22Rv1 (cell line): ENCODE data around the gene LDLRAD4.

Experiments used
- ZFX ChIP-seq: fragments of 450-650 bp; IDR thresholded peaks from 2 replicates; pipeline ENCODE4 v1.6.1; 2017; ENCODE audit warnings: antibody characterized with exemption, borderline replicate concordance
- TF ChIP-seq, protein P1 (sequence below): fragments of 450-650 bp; IDR thresholded peaks from 2 replicates; pipeline ENCODE4 v1.5.1; 2017; ENCODE audit warnings: mild to moderate bottlenecking

DNA sequence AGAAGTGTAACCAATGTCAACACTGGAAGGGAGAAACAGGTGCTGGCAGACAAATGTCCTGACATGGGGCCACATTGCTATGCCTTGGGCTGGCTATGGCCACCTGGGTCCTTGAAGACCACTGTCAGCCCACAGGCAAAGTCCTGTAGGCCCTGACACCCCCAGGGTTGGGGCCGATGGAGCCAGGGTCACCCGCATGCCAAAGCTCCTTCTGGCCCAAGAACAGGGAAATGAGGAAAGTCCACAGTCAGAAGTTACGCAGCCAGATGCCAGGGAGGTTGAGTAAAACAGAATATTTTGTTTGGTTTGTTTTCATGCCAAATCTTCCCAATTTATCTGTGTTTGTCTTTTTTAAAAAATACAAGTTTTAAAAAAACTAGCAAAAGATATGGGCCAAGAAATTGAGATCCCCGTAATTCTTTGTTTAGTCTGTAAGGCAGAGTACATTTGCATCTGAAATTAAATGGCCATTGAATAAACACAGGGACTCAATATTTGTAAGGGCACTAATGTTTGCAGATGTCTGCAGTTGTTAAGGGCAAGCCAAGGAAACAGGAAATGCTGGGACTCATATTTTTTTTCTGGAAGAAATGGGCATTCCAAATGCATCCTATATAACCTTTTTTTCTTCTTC lies 321.4 kb downstream of the LDLRAD4 start:
- TF ChIP-seq, protein P1, sequence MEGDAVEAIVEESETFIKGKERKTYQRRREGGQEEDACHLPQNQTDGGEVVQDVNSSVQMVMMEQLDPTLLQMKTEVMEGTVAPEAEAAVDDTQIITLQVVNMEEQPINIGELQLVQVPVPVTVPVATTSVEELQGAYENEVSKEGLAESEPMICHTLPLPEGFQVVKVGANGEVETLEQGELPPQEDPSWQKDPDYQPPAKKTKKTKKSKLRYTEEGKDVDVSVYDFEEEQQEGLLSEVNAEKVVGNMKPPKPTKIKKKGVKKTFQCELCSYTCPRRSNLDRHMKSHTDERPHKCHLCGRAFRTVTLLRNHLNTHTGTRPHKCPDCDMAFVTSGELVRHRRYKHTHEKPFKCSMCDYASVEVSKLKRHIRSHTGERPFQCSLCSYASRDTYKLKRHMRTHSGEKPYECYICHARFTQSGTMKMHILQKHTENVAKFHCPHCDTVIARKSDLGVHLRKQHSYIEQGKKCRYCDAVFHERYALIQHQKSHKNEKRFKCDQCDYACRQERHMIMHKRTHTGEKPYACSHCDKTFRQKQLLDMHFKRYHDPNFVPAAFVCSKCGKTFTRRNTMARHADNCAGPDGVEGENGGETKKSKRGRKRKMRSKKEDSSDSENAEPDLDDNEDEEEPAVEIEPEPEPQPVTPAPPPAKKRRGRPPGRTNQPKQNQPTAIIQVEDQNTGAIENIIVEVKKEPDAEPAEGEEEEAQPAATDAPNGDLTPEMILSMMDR: no peak
- TF ChIP-seq ZFX: no peak
